GM12891 (cell line): ENCODE results near the gene NSD1.

Source experiments
- POLR2A ChIP-seq: IDR thresholded peaks from 2 replicates; pipeline ENCODE4 v1.6.1; 2011; ENCODE audit warnings: low read depth, low read length, control low read depth
- POLR2AphosphoS5 ChIP-seq: IDR thresholded peaks from 2 replicates; pipeline ENCODE4 v1.6.1; 2011; ENCODE audit warnings: low read depth, low read length, control low read depth
- TAF1 ChIP-seq: IDR thresholded peaks from 2 replicates; pipeline ENCODE4 v1.6.1; 2011; ENCODE audit warnings: low read depth, low read length, control low read depth

DNA sequence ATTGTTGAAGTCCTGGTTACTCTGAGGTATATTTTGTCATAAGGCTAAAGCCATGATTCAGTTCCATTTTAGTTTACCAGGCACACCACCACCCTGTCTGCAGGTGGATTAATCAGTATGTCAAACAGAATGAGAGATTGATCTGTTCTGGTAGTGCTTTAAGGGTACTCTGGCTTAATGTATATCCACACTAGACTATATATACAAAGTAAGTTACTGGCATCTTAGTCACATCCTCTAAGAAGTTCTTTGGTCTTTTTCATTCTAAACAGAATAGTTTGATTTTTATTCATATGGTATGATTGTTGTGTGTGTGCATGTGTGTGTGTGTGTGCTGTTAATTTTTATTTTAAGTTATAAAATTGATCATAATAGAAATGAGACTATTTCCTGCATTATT lies 108.2 kb downstream of the NSD1 start:
- TF ChIP-seq POLR2A (no peak), POLR2AphosphoS5 (no peak), TAF1 (no peak)
